Esophagus (tissue), 2 donors: Measurements from ENCODE around the gene NAT16. TPM values are rescaled to one million over a fixed set of nuclear protein-coding genes. Genes with fewer than 3 reads are reported as not detected.

Experiments
- H3K27ac ChIP-seq, 2 donors: one replicate each; pipeline ENCODE4 v1.5.1; 2013; ENCODE audit warnings: low read depth in 2 of 2, mild to moderate bottlenecking in 2 of 2, inconsistent platforms in 1 of 2, low read length in 1 of 2, moderate library complexity in 1 of 2
- H3K27me3 ChIP-seq, 2 donors: one replicate each; pipeline ENCODE4 v1.6.1; 2013; ENCODE audit warnings: low read length in 2 of 2, control low read depth in 1 of 2, mild to moderate bottlenecking in 1 of 2; ENCODE audit not compliant: insufficient read depth in 2 of 2, control insufficient read depth in 1 of 2
- H3K36me3 ChIP-seq, 2 donors: one replicate each; pipeline ENCODE4 v1.6.1; 2013; ENCODE audit warnings: low read length in 1 of 2; ENCODE audit not compliant: control insufficient read depth in 2 of 2, insufficient read depth in 2 of 2
- H3K4me1 ChIP-seq, 2 donors: one replicate each; pipeline ENCODE4 v1.6.1; 2013; ENCODE audit warnings: low read length in 1 of 2; ENCODE audit not compliant: control insufficient read depth in 2 of 2, insufficient read depth in 2 of 2
- H3K4me3 ChIP-seq, 2 donors: one replicate each; pipeline ENCODE4 v1.5.1; 2013; ENCODE audit warnings: low read length in 2 of 2, mild to moderate bottlenecking in 2 of 2, low read depth in 1 of 2, moderate library complexity in 1 of 2
- H3K9me3 ChIP-seq, 2 donors: one replicate each; pipeline ENCODE4 v1.6.1; 2013; ENCODE audit warnings: mild to moderate bottlenecking in 2 of 2, low read depth in 1 of 2, low read length in 1 of 2, moderate library complexity in 1 of 2; ENCODE audit not compliant: control insufficient read depth in 2 of 2, insufficient read depth in 1 of 2
- WGBS, 2 donors: extraction: QIAGEN DNeasy Blood & Tissue Kit; methylation state at CpG; one replicate each; pipeline ENCODE4 v1.1.7; 2013; 5-methylcytosine and 5-hydroxymethylcytosine counted together
- polyA plus RNA-seq, 2 donors: library from polyadenylated mRNA; stranded (reverse); fragments of 200-250 nt; gene quantifications; one replicate each; pipeline ENCODE4 v1.2.3, GENCODE V29; 2013
- donor health status: healthy with polysubstance abuse.
- donor health status: Bipolar disorder and iron deficiency.

NAT16 gene
- not detected for polyA plus RNA-seq

- Histone ChIP-seq H3K4me1 (peaks cover 0 to 3% of the 10 kb centered on the region in 2 donors), H3K9me3 (no peaks in the 10 kb centered on the region), H3K27me3 (peaks cover 4 to 19% of the 10 kb centered on the region in 2 donors), H3K36me3 (no peaks in the 10 kb centered on the region), H3K4me3 (no peak within 1 kb of the TSS), H3K27ac (no peak within 1 kb of the TSS)
- WGBS, 2 donors = 3 to 4% methylated on average over 55 to 56 of the region's 56 CpGs
Observed at GRCh38 chr7:101180130-101180755, at the start of gene NAT16. NAT16 (minus strand) TSS chr7:101180293; CDS start chr7:101174807, 5,486 bp downstream.

DNA sequence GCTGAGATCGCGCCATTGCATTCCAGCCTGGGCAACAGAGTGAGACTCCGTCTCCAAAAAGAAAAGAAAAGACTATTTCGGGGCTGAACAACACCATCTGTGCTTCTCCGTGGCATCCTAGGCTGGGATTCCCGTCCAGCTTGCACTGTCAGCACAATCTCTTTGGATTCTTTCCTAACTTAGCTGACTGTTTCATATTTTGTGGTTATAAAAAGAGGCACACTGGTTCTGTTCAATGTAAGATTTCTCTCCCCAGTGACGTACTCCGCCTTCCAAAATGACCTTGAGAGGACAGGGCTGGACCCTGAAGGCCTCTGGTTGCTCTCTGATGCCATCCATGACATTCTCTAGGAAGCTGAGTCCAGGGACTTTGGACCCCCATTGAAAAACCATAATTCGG lies 46.6 kb upstream of the NAT16 start:
- H3K27ac ChIP-seq = no peak overlapping the region
- H3K9me3 ChIP-seq = no peaks in the 10 kb centered on the region
- H3K27me3 ChIP-seq = no peaks in the 10 kb centered on the region
- peaks cover 11 to 34% of the 10 kb centered on the region in 2 donors for H3K36me3 ChIP-seq
- H3K4me1 ChIP-seq = peaks cover 0 to 1% of the 10 kb centered on the region in 2 donors
- no peak overlapping the region for H3K4me3 ChIP-seq
- WGBS, 2 donors = 86 to 90% methylated on average over 9 of the region's 9 CpGs

- Histone ChIP-seq H3K36me3 (peaks cover 11 to 34% of the 10 kb centered on the region in 2 donors), H3K4me3 (no peak overlapping the region), H3K9me3 (no peaks in the 10 kb centered on the region), H3K27me3 (no peaks in the 10 kb centered on the region), H3K27ac (no peak overlapping the region), H3K4me1 (no peaks in the 10 kb centered on the region)
- 95 to 96% methylated on average over 6 of the region's 6 CpGs for WGBS, 2 donors
Observed at GRCh38 chr7:101225650-101226049, 45.6 kb upstream of the NAT16 start.

DNA sequence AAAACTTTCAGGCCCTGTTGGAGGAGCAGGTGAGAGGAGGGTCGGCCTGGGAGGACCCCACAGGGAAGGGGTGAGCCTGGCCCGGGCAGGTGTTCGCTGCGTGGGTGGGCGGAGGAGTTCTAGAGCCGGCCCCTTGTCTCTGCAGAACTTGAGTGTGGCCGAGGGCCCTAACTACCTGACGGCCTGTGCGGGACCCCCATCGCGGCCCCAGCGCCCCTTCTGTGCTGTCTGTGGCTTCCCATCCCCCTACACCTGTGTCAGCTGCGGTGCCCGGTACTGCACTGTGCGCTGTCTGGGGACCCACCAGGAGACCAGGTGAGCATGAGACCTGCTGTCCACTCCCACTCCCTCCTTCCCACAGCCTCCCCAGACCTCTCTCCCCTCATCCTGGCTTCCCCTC lies 43.4 kb upstream of the NAT16 start:
- WGBS, 2 donors = 96% methylated on average over 12 to 15 of the region's 15 CpGs
- Histone ChIP-seq H3K4me1 (no peaks in the 10 kb centered on the region), H3K9me3 (no peaks in the 10 kb centered on the region), H3K27ac (no peak overlapping the region), H3K4me3 (no peak overlapping the region), H3K27me3 (no peaks in the 10 kb centered on the region), H3K36me3 (peaks cover 11 to 26% of the 10 kb centered on the region in 2 donors)

DNA sequence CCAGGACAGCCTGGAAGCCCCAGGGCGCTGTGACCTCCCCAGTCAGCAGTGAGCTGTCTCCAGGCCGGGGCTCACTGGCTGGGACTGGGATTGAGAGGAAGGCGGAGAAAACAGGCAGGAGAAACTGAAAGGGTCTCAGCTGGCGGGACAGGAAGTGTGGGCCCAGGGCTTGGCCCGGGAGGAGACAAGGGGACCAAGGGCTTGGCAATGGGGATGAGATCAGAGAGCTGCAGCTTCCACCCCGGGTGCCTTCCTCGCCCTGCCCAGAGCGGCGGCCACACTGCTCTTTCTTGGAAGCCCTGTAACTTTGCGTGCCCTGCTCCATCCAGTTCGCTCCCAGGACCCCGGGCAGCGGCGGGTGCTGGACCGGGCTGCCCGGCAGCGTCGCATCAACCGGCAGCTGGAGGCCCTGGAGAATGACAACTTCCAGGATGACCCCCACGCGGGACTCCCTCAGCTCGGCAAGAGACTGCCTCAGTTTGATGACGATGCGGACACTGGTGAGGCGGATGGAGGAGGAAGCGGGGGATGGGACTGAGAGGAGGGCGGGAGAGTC lies 42.3 kb upstream of the NAT16 start:
- Histone ChIP-seq H3K27ac (no peak overlapping the region), H3K9me3 (no peaks in the 10 kb centered on the region), H3K36me3 (peaks cover 7 to 24% of the 10 kb centered on the region in 2 donors), H3K27me3 (no peaks in the 10 kb centered on the region), H3K4me3 (no peak overlapping the region), H3K4me1 (no peaks in the 10 kb centered on the region)
- WGBS, 2 donors = 90 to 93% methylated on average over 27 of the region's 27 CpGs

DNA sequence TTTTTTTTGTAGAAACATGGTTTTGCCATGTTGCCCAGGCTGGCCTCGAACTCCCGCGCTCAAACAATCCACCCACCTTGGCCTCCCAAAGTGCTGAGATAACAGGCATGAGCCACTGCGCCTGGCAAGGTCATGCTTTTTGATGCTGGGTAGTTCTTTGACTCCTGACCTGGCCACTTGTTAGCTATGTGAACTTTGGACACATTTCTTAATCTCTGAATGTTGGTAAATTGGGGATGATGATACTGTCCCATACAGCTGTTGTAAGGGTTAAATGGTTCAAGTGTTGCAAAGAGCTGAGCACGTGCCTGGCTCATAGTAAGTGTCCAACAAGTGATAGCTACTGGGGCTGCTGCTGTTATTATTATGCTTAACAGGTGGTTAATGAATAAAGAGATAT lies 40.2 kb upstream of the NAT16 start:
- Histone ChIP-seq H3K9me3 (no peaks in the 10 kb centered on the region), H3K36me3 (peaks cover 7 to 20% of the 10 kb centered on the region in 2 donors), H3K27ac (no peak overlapping the region), H3K4me1 (peaks cover 0 to 8% of the 10 kb centered on the region in 2 donors), H3K4me3 (no peak overlapping the region), H3K27me3 (no peaks in the 10 kb centered on the region)
- WGBS, 2 donors = 75 to 88% methylated on average over 5 of the region's 5 CpGs

DNA sequence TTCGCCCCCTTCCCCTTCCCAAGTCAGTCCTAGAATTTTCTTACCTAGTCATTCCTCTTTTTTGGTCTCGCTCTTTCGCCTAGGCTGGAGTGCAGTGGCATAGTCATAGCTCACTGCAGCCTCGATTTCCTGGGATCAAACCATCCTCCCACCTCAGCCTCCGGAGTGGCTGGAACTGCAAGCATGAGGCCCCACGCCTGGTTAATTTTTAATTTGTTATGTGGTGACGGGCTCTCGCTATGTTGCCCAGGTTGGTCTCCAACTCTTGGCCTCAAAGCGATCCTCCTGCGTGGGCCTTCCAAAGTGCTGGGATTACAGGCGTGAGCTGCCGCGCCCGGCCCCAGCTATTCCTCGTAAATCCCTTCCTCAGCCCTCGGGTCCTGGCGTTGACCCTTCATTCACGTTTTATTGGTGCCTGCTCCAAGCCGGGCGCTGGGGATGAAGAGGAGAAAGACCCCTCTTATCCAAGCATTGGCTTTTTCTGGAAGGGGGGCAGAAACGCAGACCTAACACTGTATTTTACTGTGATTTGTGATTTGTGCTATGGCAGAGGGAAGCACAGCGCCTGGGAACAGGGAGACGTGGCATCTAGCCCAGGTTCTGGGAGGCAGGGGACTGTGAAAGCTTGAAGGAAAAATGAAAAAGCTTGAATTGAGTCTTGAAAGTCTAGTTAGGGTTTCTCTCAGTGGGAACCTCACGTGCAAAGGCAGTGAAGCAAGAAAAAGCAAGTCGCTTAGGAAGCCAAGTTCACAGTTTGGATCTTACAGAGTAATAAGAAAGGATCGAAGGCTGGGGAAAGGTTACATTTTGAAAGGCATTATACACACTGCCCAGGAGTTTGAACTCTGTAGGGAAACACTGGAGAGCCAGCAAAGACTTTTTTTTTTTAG lies 38.4 kb upstream of the NAT16 start:
- peak overlapping the region in 1 of 2 donors; percentile 49 for H3K27ac ChIP-seq
- no peaks in the 10 kb centered on the region for H3K27me3 ChIP-seq
- H3K9me3 ChIP-seq = no peaks in the 10 kb centered on the region
- peaks cover 0 to 9% of the 10 kb centered on the region in 2 donors for H3K36me3 ChIP-seq
- WGBS, 2 donors = 5 to 8% methylated on average over 26 of the region's 26 CpGs
- H3K4me3 ChIP-seq = peak overlapping the region; percentile 69 to 87
- peaks cover 0 to 8% of the 10 kb centered on the region in 2 donors for H3K4me1 ChIP-seq

GRCh38 chr7:101217388-101218235 lies 37.5 kb upstream of the NAT16 start, which contains the start of the genes PLOD3 and ZNHIT1:
PLOD3 (minus strand) TSS chr7:101217581; CDS start chr7:101217274, 307 bp downstream.
ZNHIT1 (plus strand) TSS chr7:101218165; CDS start chr7:101218196, 31 bp downstream.
- H3K27ac ChIP-seq = peak within 1 kb of the TSS; percentile 84 to 86
- peaks cover 0 to 8% of the 10 kb centered on the region in 2 donors for H3K4me1 ChIP-seq
- no peaks in the 10 kb centered on the region for H3K27me3 ChIP-seq
- H3K9me3 ChIP-seq = no peaks in the 10 kb centered on the region
- H3K36me3 ChIP-seq = peaks cover 0 to 4% of the 10 kb centered on the region in 2 donors
- H3K4me3 ChIP-seq = peak within 1 kb of the TSS; percentile 69 to 87
- 1% methylated on average over 57 of the region's 57 CpGs for WGBS, 2 donors
